ENCODE measurements around the gene CYCS.

DNA sequence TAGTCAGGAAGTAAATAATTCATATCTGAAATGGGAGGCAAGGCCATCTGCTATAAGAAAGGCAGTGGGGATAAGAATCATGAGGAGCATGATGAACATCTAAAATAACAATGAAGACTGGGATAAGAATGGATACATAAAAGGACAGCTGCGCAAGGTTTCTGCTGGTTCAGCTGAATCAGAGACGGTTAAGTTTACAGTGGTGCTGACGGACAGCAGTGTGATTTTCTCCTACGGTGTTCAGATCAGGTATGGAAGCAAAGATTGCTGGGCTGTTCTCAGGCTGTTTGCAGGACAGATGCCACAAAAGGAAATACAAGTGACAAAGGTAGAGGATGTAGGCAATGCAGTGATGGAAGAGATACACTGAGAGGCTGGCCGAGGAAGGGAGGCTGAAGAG lies 8.4 kb downstream of the CYCS start:
- TF ChIP-seq TOX (CRISPR knock-in tag; IDR thresholded peaks at IDR 0.05; ENCODE audit: borderline replicate concordance) (no peak), ZNF565 (CRISPR knock-in tag; conservative IDR thresholded peaks at IDR 0.05; ENCODE audit: low read depth) (no peak), ZC3H10 (CRISPR knock-in tag; IDR thresholded peaks at IDR 0.05) (no peak), ZFP3 (CRISPR knock-in tag; IDR thresholded peaks at IDR 0.05) (no peak), PPARA (CRISPR knock-in tag; IDR thresholded peaks at IDR 0.05; ENCODE audit: borderline replicate concordance) (no peak), ISL1 (CRISPR knock-in tag; IDR thresholded peaks at IDR 0.05) (no peak), RARB (CRISPR knock-in tag; IDR thresholded peaks at IDR 0.05) (no peak), CSDC2 (CRISPR knock-in tag; IDR thresholded peaks at IDR 0.05) (no peak), ARNTL (CRISPR knock-in tag; IDR thresholded peaks at IDR 0.05; ENCODE audit: borderline replicate concordance, low read depth) (no peak)
- TF ChIP-seq, protein P1, sequence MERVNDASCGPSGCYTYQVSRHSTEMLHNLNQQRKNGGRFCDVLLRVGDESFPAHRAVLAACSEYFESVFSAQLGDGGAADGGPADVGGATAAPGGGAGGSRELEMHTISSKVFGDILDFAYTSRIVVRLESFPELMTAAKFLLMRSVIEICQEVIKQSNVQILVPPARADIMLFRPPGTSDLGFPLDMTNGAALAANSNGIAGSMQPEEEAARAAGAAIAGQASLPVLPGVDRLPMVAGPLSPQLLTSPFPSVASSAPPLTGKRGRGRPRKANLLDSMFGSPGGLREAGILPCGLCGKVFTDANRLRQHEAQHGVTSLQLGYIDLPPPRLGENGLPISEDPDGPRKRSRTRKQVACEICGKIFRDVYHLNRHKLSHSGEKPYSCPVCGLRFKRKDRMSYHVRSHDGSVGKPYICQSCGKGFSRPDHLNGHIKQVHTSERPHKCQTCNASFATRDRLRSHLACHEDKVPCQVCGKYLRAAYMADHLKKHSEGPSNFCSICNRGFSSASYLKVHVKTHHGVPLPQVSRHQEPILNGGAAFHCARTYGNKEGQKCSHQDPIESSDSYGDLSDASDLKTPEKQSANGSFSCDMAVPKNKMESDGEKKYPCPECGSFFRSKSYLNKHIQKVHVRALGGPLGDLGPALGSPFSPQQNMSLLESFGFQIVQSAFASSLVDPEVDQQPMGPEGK (CRISPR knock-in tag; IDR thresholded peaks at IDR 0.05; ENCODE audit: borderline replicate concordance): no peak
- TF ChIP-seq, protein P2, sequence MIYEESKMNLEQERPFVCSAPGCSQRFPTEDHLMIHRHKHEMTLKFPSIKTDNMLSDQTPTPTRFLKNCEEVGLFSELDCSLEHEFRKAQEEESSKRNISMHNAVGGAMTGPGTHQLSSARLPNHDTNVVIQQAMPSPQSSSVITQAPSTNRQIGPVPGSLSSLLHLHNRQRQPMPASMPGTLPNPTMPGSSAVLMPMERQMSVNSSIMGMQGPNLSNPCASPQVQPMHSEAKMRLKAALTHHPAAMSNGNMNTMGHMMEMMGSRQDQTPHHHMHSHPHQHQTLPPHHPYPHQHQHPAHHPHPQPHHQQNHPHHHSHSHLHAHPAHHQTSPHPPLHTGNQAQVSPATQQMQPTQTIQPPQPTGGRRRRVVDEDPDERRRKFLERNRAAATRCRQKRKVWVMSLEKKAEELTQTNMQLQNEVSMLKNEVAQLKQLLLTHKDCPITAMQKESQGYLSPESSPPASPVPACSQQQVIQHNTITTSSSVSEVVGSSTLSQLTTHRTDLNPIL (CRISPR knock-in tag; IDR thresholded peaks at IDR 0.05; ENCODE audit: low read depth): no peak
- TF ChIP-seq, protein P3, sequence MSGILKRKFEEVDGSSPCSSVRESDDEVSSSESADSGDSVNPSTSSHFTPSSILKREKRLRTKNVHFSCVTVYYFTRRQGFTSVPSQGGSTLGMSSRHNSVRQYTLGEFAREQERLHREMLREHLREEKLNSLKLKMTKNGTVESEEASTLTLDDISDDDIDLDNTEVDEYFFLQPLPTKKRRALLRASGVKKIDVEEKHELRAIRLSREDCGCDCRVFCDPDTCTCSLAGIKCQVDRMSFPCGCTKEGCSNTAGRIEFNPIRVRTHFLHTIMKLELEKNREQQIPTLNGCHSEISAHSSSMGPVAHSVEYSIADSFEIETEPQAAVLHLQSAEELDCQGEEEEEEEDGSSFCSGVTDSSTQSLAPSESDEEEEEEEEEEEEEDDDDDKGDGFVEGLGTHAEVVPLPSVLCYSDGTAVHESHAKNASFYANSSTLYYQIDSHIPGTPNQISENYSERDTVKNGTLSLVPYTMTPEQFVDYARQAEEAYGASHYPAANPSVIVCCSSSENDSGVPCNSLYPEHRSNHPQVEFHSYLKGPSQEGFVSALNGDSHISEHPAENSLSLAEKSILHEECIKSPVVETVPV (CRISPR knock-in tag; IDR thresholded peaks at IDR 0.05): no peak
